Parathyroid adenoma (tissue), 2 donors: Measurements from ENCODE around the gene ATP13A3.

Source experiments
- H2AFZ ChIP-seq: fragments of 300-600 bp; sonication (generic); one replicate; pipeline ENCODE4 v1.7.0; 2017; ENCODE audit warnings: antibody characterized with exemption, mild to moderate bottlenecking
- H3K27ac ChIP-seq: fragments of 300-600 bp; sonication (generic); one replicate; pipeline ENCODE4 v1.7.0; 2017
- H3K27me3 ChIP-seq: fragments of 300-600 bp; sonication (generic); one replicate; pipeline ENCODE4 v1.7.0; 2017; ENCODE audit warnings: low read length; ENCODE audit not compliant: control insufficient read depth, insufficient read depth
- H3K36me3 ChIP-seq: fragments of 300-600 bp; sonication (generic); one replicate; pipeline ENCODE4 v1.7.0; 2017; ENCODE audit warnings: low read length; ENCODE audit not compliant: control insufficient read depth, insufficient read depth
- H3K4me1 ChIP-seq: fragments of 300-600 bp; sonication (generic); one replicate; pipeline ENCODE4 v1.7.0; 2017; ENCODE audit warnings: control low read depth
- H3K4me2 ChIP-seq: fragments of 300-600 bp; sonication (generic); one replicate; pipeline ENCODE4 v1.7.0; 2017; ENCODE audit warnings: low read length
- H3K4me3 ChIP-seq: fragments of 300-600 bp; sonication (generic); one replicate; pipeline ENCODE4 v1.7.0; 2017; ENCODE audit warnings: low read depth, low read length
- H3K79me2 ChIP-seq: fragments of 300-600 bp; sonication (generic); one replicate; pipeline ENCODE4 v1.7.0; 2017; ENCODE audit warnings: control low read depth
- H3K9ac ChIP-seq: fragments of 300-600 bp; sonication (generic); one replicate; pipeline ENCODE4 v1.7.0; 2017; ENCODE audit warnings: mild to moderate bottlenecking
- H3K9me3 ChIP-seq: fragments of 300-600 bp; sonication (generic); one replicate; pipeline ENCODE4 v1.7.0; 2017; ENCODE audit warnings: low read length; ENCODE audit not compliant: control insufficient read depth
- TF ChIP-seq, protein P1 (sequence below): fragments of 300-600 bp; sonication (generic); IDR thresholded peaks from one replicate; pipeline ENCODE4 v1.7.0; 2017; ENCODE audit warnings: antibody characterized with exemption, mild to moderate bottlenecking
- donor health status: primary hyperparathyroidism.

The ATP13A3 gene

DNA sequence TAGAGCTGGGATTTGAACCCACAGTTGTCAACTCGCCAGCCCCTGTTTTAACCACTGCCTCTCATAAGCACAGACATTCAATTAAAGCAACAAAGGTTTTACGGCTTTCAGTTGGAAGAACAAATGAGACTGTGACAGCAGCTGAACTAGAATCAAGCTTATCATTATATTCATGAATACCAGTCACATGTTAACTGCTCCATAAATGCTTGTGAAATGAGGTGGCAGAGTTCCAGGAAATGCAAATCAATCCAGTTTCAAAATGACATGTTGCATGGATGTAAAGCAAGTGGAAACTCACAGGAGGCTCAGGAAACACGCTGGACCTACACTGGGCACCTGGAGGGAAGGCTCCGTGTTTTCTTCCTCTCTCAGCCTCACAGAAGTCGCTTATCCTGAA is 91.6 kb downstream of the ATP13A3 start:
- Histone ChIP-seq H3K9me3 (no peaks in the 10 kb centered on the region), H3K9ac (no peak overlapping the region), H3K27me3 (no peaks in the 10 kb centered on the region), H3K4me1 (no peaks in the 10 kb centered on the region), H3K36me3 (no peaks in the 10 kb centered on the region), H3K4me3 (no peak overlapping the region), H3K4me2 (no peak overlapping the region), H2AFZ (no peak overlapping the region), H3K79me2 (no peaks in the 10 kb centered on the region), H3K27ac (no peak overlapping the region)
- TF ChIP-seq, protein P1, sequence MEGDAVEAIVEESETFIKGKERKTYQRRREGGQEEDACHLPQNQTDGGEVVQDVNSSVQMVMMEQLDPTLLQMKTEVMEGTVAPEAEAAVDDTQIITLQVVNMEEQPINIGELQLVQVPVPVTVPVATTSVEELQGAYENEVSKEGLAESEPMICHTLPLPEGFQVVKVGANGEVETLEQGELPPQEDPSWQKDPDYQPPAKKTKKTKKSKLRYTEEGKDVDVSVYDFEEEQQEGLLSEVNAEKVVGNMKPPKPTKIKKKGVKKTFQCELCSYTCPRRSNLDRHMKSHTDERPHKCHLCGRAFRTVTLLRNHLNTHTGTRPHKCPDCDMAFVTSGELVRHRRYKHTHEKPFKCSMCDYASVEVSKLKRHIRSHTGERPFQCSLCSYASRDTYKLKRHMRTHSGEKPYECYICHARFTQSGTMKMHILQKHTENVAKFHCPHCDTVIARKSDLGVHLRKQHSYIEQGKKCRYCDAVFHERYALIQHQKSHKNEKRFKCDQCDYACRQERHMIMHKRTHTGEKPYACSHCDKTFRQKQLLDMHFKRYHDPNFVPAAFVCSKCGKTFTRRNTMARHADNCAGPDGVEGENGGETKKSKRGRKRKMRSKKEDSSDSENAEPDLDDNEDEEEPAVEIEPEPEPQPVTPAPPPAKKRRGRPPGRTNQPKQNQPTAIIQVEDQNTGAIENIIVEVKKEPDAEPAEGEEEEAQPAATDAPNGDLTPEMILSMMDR: no peak

DNA sequence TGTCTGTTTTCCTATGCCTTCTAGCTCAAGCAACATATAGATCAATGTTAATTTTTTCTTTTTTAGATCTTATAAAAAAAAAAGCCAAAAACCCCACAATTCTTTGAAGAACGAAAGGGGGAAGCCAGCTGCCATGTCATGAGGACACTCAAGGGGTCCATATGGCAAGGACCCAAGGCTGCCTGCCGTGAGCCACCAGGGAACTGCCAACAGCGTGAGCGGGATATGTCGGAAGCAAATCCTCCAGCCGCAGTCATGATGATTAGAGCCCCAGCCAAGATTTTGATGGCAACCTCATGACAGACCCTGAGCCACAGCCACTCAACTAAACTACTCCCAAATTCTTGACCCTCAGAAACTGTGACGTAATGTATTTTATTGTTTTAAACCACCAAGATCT is 94.2 kb downstream of the ATP13A3 start:
- Histone ChIP-seq H3K27ac (no peak overlapping the region), H3K27me3 (no peaks in the 10 kb centered on the region), H3K4me2 (no peak overlapping the region), H3K4me3 (no peak overlapping the region), H3K79me2 (no peaks in the 10 kb centered on the region), H3K36me3 (no peaks in the 10 kb centered on the region), H3K9me3 (no peaks in the 10 kb centered on the region), H2AFZ (no peak overlapping the region), H3K9ac (no peak overlapping the region), H3K4me1 (no peaks in the 10 kb centered on the region)
- TF ChIP-seq, protein P1: no peak

DNA sequence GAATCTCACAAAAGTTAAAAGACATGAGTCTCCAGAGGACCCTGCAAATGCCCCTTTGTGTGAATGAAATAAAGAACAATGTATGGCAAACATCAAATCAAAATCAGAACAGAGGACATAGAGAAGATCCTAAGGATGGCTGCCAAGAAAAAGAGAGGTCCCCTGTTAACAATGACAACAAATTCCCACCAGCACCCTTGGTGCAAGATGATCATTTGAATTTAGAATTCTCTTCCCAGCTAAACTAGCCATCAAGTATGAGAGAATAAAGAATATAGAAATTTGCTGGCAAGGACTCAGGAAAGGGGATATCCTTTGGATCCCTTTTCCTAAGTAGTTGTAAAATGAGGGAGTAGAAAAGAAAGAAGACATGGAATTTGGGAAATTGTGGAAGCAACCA is 96.0 kb downstream of the ATP13A3 start:
- H3K36me3 ChIP-seq: no peaks in the 10 kb centered on the region
- H2AFZ ChIP-seq: no peak overlapping the region
- no peak overlapping the region for H3K9ac ChIP-seq
- TF ChIP-seq, protein P1: no peak
- no peaks in the 10 kb centered on the region for H3K79me2 ChIP-seq
- H3K27me3 ChIP-seq: no peaks in the 10 kb centered on the region
- no peak overlapping the region for H3K4me3 ChIP-seq
- no peaks in the 10 kb centered on the region for H3K9me3 ChIP-seq
- no peak overlapping the region for H3K27ac ChIP-seq
- no peaks in the 10 kb centered on the region for H3K4me1 ChIP-seq
- H3K4me2 ChIP-seq: no peak overlapping the region

DNA sequence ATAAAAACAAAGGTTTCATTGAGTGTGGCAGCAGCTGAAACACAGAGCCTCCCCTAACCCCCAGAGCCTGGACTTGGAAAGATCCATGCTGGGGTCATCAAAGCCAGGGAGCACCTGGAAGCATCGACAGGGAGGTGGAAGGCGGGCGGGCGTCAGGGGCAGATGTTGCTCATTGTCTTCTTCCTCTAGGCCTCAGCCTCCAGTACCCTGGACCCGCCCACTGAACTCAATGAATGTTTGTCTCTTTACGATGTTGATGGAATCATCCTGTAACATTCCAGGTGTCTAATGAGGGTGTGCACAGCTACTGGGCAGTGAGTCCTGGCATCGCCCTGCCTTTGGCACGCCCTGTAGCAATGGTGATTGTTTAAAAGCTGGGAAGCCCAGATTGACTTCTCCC is 97.5 kb downstream of the ATP13A3 start:
- no peak overlapping the region for H3K4me2 ChIP-seq
- H2AFZ ChIP-seq: no peak overlapping the region
- no peaks in the 10 kb centered on the region for H3K9me3 ChIP-seq
- no peak overlapping the region for H3K27ac ChIP-seq
- H3K4me3 ChIP-seq: no peak overlapping the region
- no peaks in the 10 kb centered on the region for H3K79me2 ChIP-seq
- no peaks in the 10 kb centered on the region for H3K36me3 ChIP-seq
- H3K4me1 ChIP-seq: no peaks in the 10 kb centered on the region
- H3K27me3 ChIP-seq: no peaks in the 10 kb centered on the region
- H3K9ac ChIP-seq: no peak overlapping the region
- TF ChIP-seq, protein P1: no peak

DNA sequence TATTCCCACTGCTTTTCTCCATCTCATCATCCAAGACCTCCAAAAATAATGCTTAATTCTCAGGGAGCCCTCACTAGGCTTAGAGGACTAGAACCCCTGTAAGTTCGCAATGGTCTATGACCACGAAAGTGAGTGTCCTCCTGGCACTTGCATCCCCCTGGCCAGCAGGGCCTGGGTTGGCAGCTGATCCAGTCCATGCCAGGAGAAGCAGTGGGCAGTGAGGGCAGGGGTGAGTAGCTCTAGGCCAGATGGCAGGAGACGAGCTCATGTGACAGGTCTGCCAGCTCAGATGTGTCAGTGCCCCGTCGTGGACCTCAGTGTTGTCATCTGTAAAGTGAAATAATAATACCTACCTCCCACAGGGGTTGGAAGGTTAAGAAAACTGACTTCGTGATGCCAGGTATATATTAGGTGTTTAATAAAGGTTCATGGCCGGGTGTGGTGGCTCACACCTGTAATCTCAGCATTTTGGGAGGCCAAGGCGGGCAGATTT is 98.8 kb downstream of the ATP13A3 start:
- Histone ChIP-seq H3K9me3 (no peaks in the 10 kb centered on the region), H3K9ac (no peak overlapping the region), H3K4me3 (no peak overlapping the region), H3K36me3 (no peaks in the 10 kb centered on the region), H3K4me1 (no peaks in the 10 kb centered on the region), H3K4me2 (no peak overlapping the region), H3K27me3 (no peaks in the 10 kb centered on the region), H3K27ac (no peak overlapping the region), H3K79me2 (no peaks in the 10 kb centered on the region), H2AFZ (no peak overlapping the region)
- TF ChIP-seq, protein P1: no peak
